ENCODE measurements around the gene CCDC68. TPM values are rescaled to one million over a fixed set of nuclear protein-coding genes. Genes with fewer than 3 reads are reported as not detected.

Gene CCDC68
- total and polyA plus RNA-seq, 2 donors (not counting 3 experiments of a cell fraction or from before 2014, with no cell fraction given): 0.72 to 1.0 TPM

DNA sequence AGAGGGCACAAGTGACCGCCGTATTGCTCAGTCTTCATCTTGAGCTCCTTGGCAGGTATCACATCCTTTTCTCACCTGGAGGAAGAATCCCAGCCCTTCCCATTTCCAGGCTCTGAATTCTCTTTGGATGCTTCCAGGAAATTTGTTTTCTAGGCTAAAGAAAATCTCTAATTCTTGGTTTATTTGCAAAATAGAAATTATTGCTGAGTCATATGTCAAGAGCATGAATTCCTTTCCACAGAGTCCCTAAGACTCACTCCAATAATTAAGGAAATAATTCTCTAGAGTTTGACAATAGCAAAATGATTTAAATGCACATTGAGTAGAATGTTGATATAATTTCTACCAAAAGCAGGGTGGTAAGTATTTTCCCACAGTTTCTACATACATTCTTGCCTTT, 16.3 kb upstream of the CCDC68 start:
- CTCF ChIA-PET: interaction anchor here (1.1 to 1.8 kb wide), 4 partner anchors 75 to 296 kb away, joined by 3 to 7 read pairs (median 4); no protein-coding TSS in a partner anchor
- Histone ChIP-seq H3K4me3 (replicated peaks in 1 of 3; ENCODE audit: insufficient read depth in 1 of 3, low read depth in 1 of 3, low read length in 3 of 3) (no peak overlapping the region), H3K36me3 (ENCODE audit: control insufficient read depth in 2 of 2, extremely low read depth in 1 of 2, insufficient read depth in 2 of 2, low read length in 2 of 2) (no peaks in the 10 kb centered on the region), H3K27ac (ENCODE audit: insufficient read depth, low read depth, low read length) (no peak overlapping the region), H3K9ac (replicated peaks; ENCODE audit: extremely low read depth, insufficient read depth, low read length) (no peak overlapping the region), H3K9me3 (replicated peaks; ENCODE audit: control insufficient read depth, insufficient read depth, low read length) (no peaks in the 10 kb centered on the region), H3K27me3 (ENCODE audit: control insufficient read depth in 2 of 2, insufficient read depth in 2 of 2, low read length in 2 of 2) (no peaks in the 10 kb centered on the region), H3K4me1 (ENCODE audit: control insufficient read depth, extremely low read depth, insufficient read depth, low read length) (no peaks in the 10 kb centered on the region), H3K4me2 (ENCODE audit: insufficient read depth, low read length) (no peak overlapping the region), H2AFZ (ENCODE audit: low read depth, low read length) (no peak overlapping the region), H4K20me1 (replicated peaks; ENCODE audit: control insufficient read depth, extremely low read depth, insufficient read depth, low read length) (no peaks in the 10 kb centered on the region), H3K79me2 (ENCODE audit: control insufficient read depth, insufficient read depth, low read length) (no peaks in the 10 kb centered on the region), H3K9me1 (replicated peaks; ENCODE audit: control insufficient read depth, extremely low read depth, insufficient read depth, low read length) (no peaks in the 10 kb centered on the region)
- DNase-seq (ENCODE audit: low read depth, low spot score) (no peak), FAIRE-seq (no peak)
- TF ChIP-seq EZH2 (IDR thresholded peaks at IDR 0.05; ENCODE audit: borderline replicate concordance, low read depth, low read length, severe bottlenecking): no peak
- TF ChIP-seq GATA2 (IDR thresholded peaks at IDR 0.05; ENCODE audit: insufficient read depth, insufficient read length, low read depth, low read length): no peak
- TF ChIP-seq, protein P1, sequence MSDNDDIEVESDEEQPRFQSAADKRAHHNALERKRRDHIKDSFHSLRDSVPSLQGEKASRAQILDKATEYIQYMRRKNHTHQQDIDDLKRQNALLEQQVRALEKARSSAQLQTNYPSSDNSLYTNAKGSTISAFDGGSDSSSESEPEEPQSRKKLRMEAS (IDR thresholded peaks at IDR 0.05; ENCODE audit: insufficient read depth, insufficient read length): no peak
- TF ChIP-seq FOS (IDR thresholded peaks at IDR 0.05; ENCODE audit: borderline replicate concordance, insufficient read depth, low read length): no peak
- TF ChIP-seq, protein P2, sequence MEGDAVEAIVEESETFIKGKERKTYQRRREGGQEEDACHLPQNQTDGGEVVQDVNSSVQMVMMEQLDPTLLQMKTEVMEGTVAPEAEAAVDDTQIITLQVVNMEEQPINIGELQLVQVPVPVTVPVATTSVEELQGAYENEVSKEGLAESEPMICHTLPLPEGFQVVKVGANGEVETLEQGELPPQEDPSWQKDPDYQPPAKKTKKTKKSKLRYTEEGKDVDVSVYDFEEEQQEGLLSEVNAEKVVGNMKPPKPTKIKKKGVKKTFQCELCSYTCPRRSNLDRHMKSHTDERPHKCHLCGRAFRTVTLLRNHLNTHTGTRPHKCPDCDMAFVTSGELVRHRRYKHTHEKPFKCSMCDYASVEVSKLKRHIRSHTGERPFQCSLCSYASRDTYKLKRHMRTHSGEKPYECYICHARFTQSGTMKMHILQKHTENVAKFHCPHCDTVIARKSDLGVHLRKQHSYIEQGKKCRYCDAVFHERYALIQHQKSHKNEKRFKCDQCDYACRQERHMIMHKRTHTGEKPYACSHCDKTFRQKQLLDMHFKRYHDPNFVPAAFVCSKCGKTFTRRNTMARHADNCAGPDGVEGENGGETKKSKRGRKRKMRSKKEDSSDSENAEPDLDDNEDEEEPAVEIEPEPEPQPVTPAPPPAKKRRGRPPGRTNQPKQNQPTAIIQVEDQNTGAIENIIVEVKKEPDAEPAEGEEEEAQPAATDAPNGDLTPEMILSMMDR (IDR thresholded peaks at IDR 0.05; ENCODE audit: extremely low read depth in 1 of 2, insufficient read depth in 1 of 2, low read depth in 1 of 2, low read length in 2 of 2): no peak
- TF ChIP-seq MYC (IDR thresholded peaks at IDR 0.05; ENCODE audit: low read depth, low read length): no peak
- no peak for TF ChIP-seq JUN (IDR thresholded peaks at IDR 0.05; ENCODE audit: borderline replicate concordance, insufficient read depth, insufficient read length, low read depth)
- TF ChIP-seq POLR2AphosphoS5 (IDR thresholded peaks at IDR 0.05; ENCODE audit: insufficient read depth, low read depth, low read length): no peak
- no peak for TF ChIP-seq POLR2A (IDR thresholded peaks at IDR 0.05; ENCODE audit: low read depth, low read length)
- intact Hi-C loops (cut with micrococcal nuclease) (no loop called here), dilution Hi-C loops (cut with MboI; ENCODE audit: extremely low pct_ligation_motif_present, low sequenced_read_pairs) (no loop called here)
- POLR2A ChIA-PET: no interaction called here
- no TSS peak for BruUV-seq (replicated peaks)
